ENCODE results near the gene MAPK8IP1. TPM values are rescaled to one million over a fixed set of nuclear protein-coding genes. Genes with fewer than 3 reads are reported as not detected.

The MAPK8IP1 gene
- total RNA-seq, 1 experiment from 2014 or later = 12.7 TPM

- Histone ChIP-seq H3K36me3 (ENCODE audit: control insufficient read depth, insufficient read depth, low read length) (no peaks in the 10 kb centered on the region), H3K27ac (ENCODE audit: low read length) (no peak overlapping the region), H3K27me3 (ENCODE audit: control insufficient read depth, insufficient read depth, low read length) (no peaks in the 10 kb centered on the region), H3K4me1 (ENCODE audit: control insufficient read depth, insufficient read depth, low read length) (peaks cover 6% of the 10 kb centered on the region; the same call in 1 of the 2 replicates), H3K9me3 (ENCODE audit: control insufficient read depth, insufficient read depth, low read depth, low read length) (no peaks in the 10 kb centered on the region), H3K4me3 (ENCODE audit: low read depth in 2 of 2, low read length in 2 of 2) (no peak overlapping the region)
- no TSS peak for BruUV-seq (replicated peaks)
- ChIA-PET CTCF (no interaction called here), POLR2A (no interaction called here)
- in situ Hi-C loops (cut with HindIII; ENCODE audit: low pct_unique_long_range_greater_than_20kb, low sequenced_read_pairs) = no loop called here
- TF ChIP-seq CTCF (IDR thresholded peaks at IDR 0.05) = no peak
- no peak for TF ChIP-seq REST (IDR thresholded peaks at IDR 0.05; ENCODE audit: insufficient read depth in 1 of 2, low read depth in 2 of 2, low read length in 1 of 2)
- no peak for TF ChIP-seq POLR2AphosphoS5 (IDR thresholded peaks at IDR 0.05; ENCODE audit: low read depth, low read length)
- no peak for TF ChIP-seq TCF7L2 (IDR thresholded peaks at IDR 0.05; ENCODE audit: low read depth, low read length)
- no peak for TF ChIP-seq SIN3A (IDR thresholded peaks at IDR 0.05; ENCODE audit: borderline replicate concordance, insufficient read depth, low read depth, low read length)
- intact Hi-C loops (cut with micrococcal nuclease; ENCODE audit: unreplicated experiment) = no loop called here
- ATAC-seq = no peak
- DNase-seq (ENCODE audit: low read depth, low spot score) = no peak
Measured at GRCh38 chr11:45894555-45895247, 9.2 kb downstream of the MAPK8IP1 start.

GRCh38 chr11:45895553-45896259 lies 10.3 kb downstream of the MAPK8IP1 start:
- Histone ChIP-seq H3K36me3 (ENCODE audit: control insufficient read depth, insufficient read depth, low read length) (no peaks in the 10 kb centered on the region), H3K27ac (ENCODE audit: low read length) (no peak overlapping the region), H3K9me3 (ENCODE audit: control insufficient read depth, insufficient read depth, low read depth, low read length) (no peaks in the 10 kb centered on the region), H3K4me1 (ENCODE audit: control insufficient read depth, insufficient read depth, low read length) (peaks cover 6% of the 10 kb centered on the region; the same call in 1 of the 2 replicates), H3K4me3 (ENCODE audit: low read depth in 2 of 2, low read length in 2 of 2) (no peak overlapping the region), H3K27me3 (ENCODE audit: control insufficient read depth, insufficient read depth, low read length) (no peaks in the 10 kb centered on the region)
- CTCF ChIA-PET = no interaction called here
- no peak for ATAC-seq
- no peak for TF ChIP-seq CTCF (IDR thresholded peaks at IDR 0.05)
- TF ChIP-seq TCF7L2 (IDR thresholded peaks at IDR 0.05; ENCODE audit: low read depth, low read length) = no peak
- no peak for TF ChIP-seq POLR2AphosphoS5 (IDR thresholded peaks at IDR 0.05; ENCODE audit: low read depth, low read length)
- TF ChIP-seq REST (IDR thresholded peaks at IDR 0.05; ENCODE audit: insufficient read depth in 1 of 2, low read depth in 2 of 2, low read length in 1 of 2) = no peak
- no peak for TF ChIP-seq SIN3A (IDR thresholded peaks at IDR 0.05; ENCODE audit: borderline replicate concordance, insufficient read depth, low read depth, low read length)
- DNase-seq (ENCODE audit: low read depth, low spot score) = no peak
- in situ Hi-C loops (cut with HindIII; ENCODE audit: low pct_unique_long_range_greater_than_20kb, low sequenced_read_pairs) (no loop called here), intact Hi-C loops (cut with micrococcal nuclease; ENCODE audit: unreplicated experiment) (no loop called here)
- POLR2A ChIA-PET = interaction anchor here (0.6 kb wide), 1 partner anchor 135 kb away, joined by 3 read pairs; no protein-coding TSS in a partner anchor
- no TSS peak for BruUV-seq (replicated peaks)
